Neural cell (in vitro differentiated cells): ENCODE measurements around the gene AGRP. TPM values are rescaled to one million over a fixed set of nuclear protein-coding genes. Genes with fewer than 3 reads are reported as not detected.

Experiments used
- H2AFZ ChIP-seq: fragments of 200-600, 300-800 bp; sonication (generic), shearing (Covaris generic); 2 replicates; pipeline ENCODE4 v1.6.0; 2014; ENCODE audit warnings: low read depth, mild to moderate bottlenecking, antibody characterized with exemption, low read length, moderate library complexity
- H3F3A ChIP-seq: fragments of 200-600 bp; shearing (Covaris generic); 2 replicates; pipeline ENCODE4 v1.6.1; 2016; ENCODE audit warnings: mild to moderate bottlenecking, moderate library complexity, mixed read lengths, antibody characterized with exemption, low read length; ENCODE audit not compliant: insufficient read depth, poor library complexity, severe bottlenecking
- H3K27ac ChIP-seq: fragments of 200-600, 300-800 bp; sonication (generic), shearing (Covaris generic); 2 replicates; pipeline ENCODE4 v1.5.1; 2014; ENCODE audit warnings: mild to moderate bottlenecking, low read length, moderate library complexity
- H3K27me3 ChIP-seq: fragments of 300-800, 200-600 bp; sonication (generic), shearing (Covaris generic); 2 replicates; pipeline ENCODE4 v1.6.0; 2014; ENCODE audit warnings: mild to moderate bottlenecking, low read depth, low read length, moderate library complexity; ENCODE audit not compliant: insufficient read depth
- H3K36me3 ChIP-seq: fragments of 300-800, 200-600 bp; sonication (generic), shearing (Covaris generic); 2 replicates; pipeline ENCODE4 v1.5.1; 2014; ENCODE audit warnings: mild to moderate bottlenecking, antibody characterized with exemption, low read length, moderate library complexity; ENCODE audit not compliant: insufficient read depth
- H3K4me2 ChIP-seq: fragments of 300-800, 200-600 bp; sonication (generic), shearing (Covaris generic); 2 replicates; pipeline ENCODE4 v1.6.0; 2014; ENCODE audit warnings: mild to moderate bottlenecking, low read length
- H3K4me3 ChIP-seq: fragments of 300-800, 200-600 bp; sonication (generic), shearing (Covaris generic); 2 replicates; pipeline ENCODE4 v1.5.1; 2014; ENCODE audit warnings: mild to moderate bottlenecking, low read length, moderate library complexity
- H3K79me2 ChIP-seq: fragments of 200-600 bp; shearing (Covaris generic); replicated peaks from 2 replicates; pipeline ENCODE4 v1.6.0; 2014; ENCODE audit warnings: mild to moderate bottlenecking, low read length, moderate library complexity; ENCODE audit not compliant: insufficient read depth
- H3K9ac ChIP-seq: fragments of 300-800, 200-600 bp; sonication (generic), shearing (Covaris generic); 2 replicates; pipeline ENCODE4 v1.6.1; 2016; ENCODE audit warnings: mild to moderate bottlenecking, low read length, mixed read lengths
- H3K9me2 ChIP-seq: fragments of 200-600 bp; shearing (Covaris generic); 2 replicates; pipeline ENCODE4 v1.6.1; 2016; ENCODE audit warnings: mild to moderate bottlenecking, low read length, mixed read lengths; ENCODE audit not compliant: insufficient read depth
- H3K9me3 ChIP-seq: fragments of 200-600, 300-800 bp; sonication (generic), shearing (Covaris generic); 2 replicates; pipeline ENCODE4 v1.6.1; 2016; ENCODE audit warnings: mild to moderate bottlenecking, mixed run types, low read length, moderate library complexity, mixed read lengths
- H4K20me1 ChIP-seq: fragments of 200-600 bp; shearing (Covaris generic); 2 replicates; pipeline ENCODE4 v1.6.1; 2016; ENCODE audit warnings: mild to moderate bottlenecking, mixed run types; ENCODE audit not compliant: insufficient read depth
- CTCF ChIP-seq: fragments of 450-650 bp; IDR thresholded peaks from 2 replicates; pipeline ENCODE4 v1.5.1; 2014; ENCODE audit warnings: antibody characterized with exemption, mild to moderate bottlenecking, moderate library complexity; ENCODE audit not compliant: poor library complexity, severe bottlenecking
- EP300 ChIP-seq: fragments of 450-650 bp; conservative IDR thresholded peaks from 2 replicates; pipeline ENCODE4 v1.6.1; 2014; ENCODE audit warnings: antibody characterized with exemption, mild to moderate bottlenecking, moderate library complexity; ENCODE audit not compliant: poor library complexity, severe bottlenecking
- EZH2 ChIP-seq: fragments of 200-600, 300-800 bp; shearing (Covaris generic), sonication (generic); IDR thresholded peaks from 2 replicates; pipeline ENCODE4 v1.6.1; 2014; ENCODE audit warnings: antibody characterized with exemption, low read length, borderline replicate concordance, mild to moderate bottlenecking; ENCODE audit not compliant: insufficient read depth, poor library complexity, severe bottlenecking
- MXI1 ChIP-seq: fragments of 450-650 bp; conservative IDR thresholded peaks from 2 replicates; pipeline ENCODE4 v1.6.1; 2014; ENCODE audit warnings: antibody characterized with exemption, mild to moderate bottlenecking; ENCODE audit not compliant: poor library complexity, severe bottlenecking
- POLR2AphosphoS5 ChIP-seq: IDR thresholded peaks from 2 replicates; pipeline ENCODE4 v1.6.1; 2012
- RAD21 ChIP-seq: fragments of 450-650 bp; conservative IDR thresholded peaks from 2 replicates; pipeline ENCODE4 v1.6.1; 2014; ENCODE audit warnings: antibody characterized with exemption, mild to moderate bottlenecking, moderate library complexity
- SMC3 ChIP-seq: fragments of 450-650 bp; conservative IDR thresholded peaks from 2 replicates; pipeline ENCODE4 v1.6.1; 2014; ENCODE audit warnings: antibody characterized with exemption, mild to moderate bottlenecking, moderate library complexity; ENCODE audit not compliant: poor library complexity
- TAF1 ChIP-seq: IDR thresholded peaks from 2 replicates; pipeline ENCODE4 v1.6.1; 2012; ENCODE audit warnings: low read depth
- polyA plus RNA-seq: library from polyadenylated mRNA; depleted of rRNA; stranded (reverse); fragments of >200 nt; gene quantifications from 2 replicates; pipeline ENCODE4 v1.2.3, GENCODE V29; 2014
- TF ChIP-seq, protein P1 (sequence below): IDR thresholded peaks from 2 replicates; pipeline ENCODE4 v1.6.1; 2012; ENCODE audit warnings: borderline replicate concordance

Gene AGRP
- polyA plus RNA-seq, 1 donor from 2014 or later, result not detected

- no peaks in the 10 kb centered on the region for H3K9me2 ChIP-seq
- no peaks in the 10 kb centered on the region for H3F3A ChIP-seq
- H3K9me3 ChIP-seq, result no peaks in the 10 kb centered on the region
- H3K4me2 ChIP-seq, result no peak overlapping the region
- no peaks in the 10 kb centered on the region for H3K36me3 ChIP-seq
- H2AFZ ChIP-seq, result no peak overlapping the region
- H3K4me3 ChIP-seq, result no peak overlapping the region
- no peak for TF ChIP-seq MXI1
- TF ChIP-seq TAF1, result no peak
- TF ChIP-seq EZH2, result no peak
- TF ChIP-seq SMC3, result no peak
- TF ChIP-seq, protein P1, sequence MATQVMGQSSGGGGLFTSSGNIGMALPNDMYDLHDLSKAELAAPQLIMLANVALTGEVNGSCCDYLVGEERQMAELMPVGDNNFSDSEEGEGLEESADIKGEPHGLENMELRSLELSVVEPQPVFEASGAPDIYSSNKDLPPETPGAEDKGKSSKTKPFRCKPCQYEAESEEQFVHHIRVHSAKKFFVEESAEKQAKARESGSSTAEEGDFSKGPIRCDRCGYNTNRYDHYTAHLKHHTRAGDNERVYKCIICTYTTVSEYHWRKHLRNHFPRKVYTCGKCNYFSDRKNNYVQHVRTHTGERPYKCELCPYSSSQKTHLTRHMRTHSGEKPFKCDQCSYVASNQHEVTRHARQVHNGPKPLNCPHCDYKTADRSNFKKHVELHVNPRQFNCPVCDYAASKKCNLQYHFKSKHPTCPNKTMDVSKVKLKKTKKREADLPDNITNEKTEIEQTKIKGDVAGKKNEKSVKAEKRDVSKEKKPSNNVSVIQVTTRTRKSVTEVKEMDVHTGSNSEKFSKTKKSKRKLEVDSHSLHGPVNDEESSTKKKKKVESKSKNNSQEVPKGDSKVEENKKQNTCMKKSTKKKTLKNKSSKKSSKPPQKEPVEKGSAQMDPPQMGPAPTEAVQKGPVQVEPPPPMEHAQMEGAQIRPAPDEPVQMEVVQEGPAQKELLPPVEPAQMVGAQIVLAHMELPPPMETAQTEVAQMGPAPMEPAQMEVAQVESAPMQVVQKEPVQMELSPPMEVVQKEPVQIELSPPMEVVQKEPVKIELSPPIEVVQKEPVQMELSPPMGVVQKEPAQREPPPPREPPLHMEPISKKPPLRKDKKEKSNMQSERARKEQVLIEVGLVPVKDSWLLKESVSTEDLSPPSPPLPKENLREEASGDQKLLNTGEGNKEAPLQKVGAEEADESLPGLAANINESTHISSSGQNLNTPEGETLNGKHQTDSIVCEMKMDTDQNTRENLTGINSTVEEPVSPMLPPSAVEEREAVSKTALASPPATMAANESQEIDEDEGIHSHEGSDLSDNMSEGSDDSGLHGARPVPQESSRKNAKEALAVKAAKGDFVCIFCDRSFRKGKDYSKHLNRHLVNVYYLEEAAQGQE, result no peak
- no peak for TF ChIP-seq CTCF
- TF ChIP-seq RAD21, result no peak
- TF ChIP-seq POLR2AphosphoS5, result no peak
- TF ChIP-seq EP300, result no peak
- H3K27me3 ChIP-seq, result peaks cover 11% of the 10 kb centered on the region
- H3K9ac ChIP-seq, result no peak overlapping the region
- H3K27ac ChIP-seq, result no peak overlapping the region
- no peaks in the 10 kb centered on the region for H3K79me2 ChIP-seq
- H4K20me1 ChIP-seq, result no peaks in the 10 kb centered on the region
Measured at GRCh38 chr16:67435758-67436164, 47.6 kb downstream of the AGRP start.

- Histone ChIP-seq H4K20me1 (no peaks in the 10 kb centered on the region), H3K4me2 (no peak overlapping the region), H3F3A (no peaks in the 10 kb centered on the region), H3K79me2 (no peaks in the 10 kb centered on the region), H3K27me3 (peaks cover 36% of the 10 kb centered on the region), H3K9ac (no peak overlapping the region), H3K27ac (no peak overlapping the region), H3K9me3 (no peaks in the 10 kb centered on the region), H3K36me3 (no peaks in the 10 kb centered on the region), H2AFZ (no peak overlapping the region), H3K4me3 (no peak overlapping the region), H3K9me2 (no peaks in the 10 kb centered on the region)
- TF ChIP-seq CTCF (no peak), POLR2AphosphoS5 (no peak), RAD21 (no peak), MXI1 (no peak), SMC3 (no peak), EZH2 (no peak), TAF1 (no peak), EP300 (no peak)
- TF ChIP-seq, protein P1, result no peak
Measured at GRCh38 chr16:67433131-67433719, 50.1 kb downstream of the AGRP start.
